AG08396 (cell line): ENCODE data around the gene SLC22A31.
"Not testable (repeated sequence)": the region's sequence is repeated elsewhere in the genome, so short reads cannot be mapped to it uniquely, and the experiment has no call there.

Experiments used
- DNase-seq: peaks from one replicate; pipeline ENCODE4 v3.0.0; 2012; ENCODE audit warnings: low spot score, mixed read lengths

Gene SLC22A31

DNA sequence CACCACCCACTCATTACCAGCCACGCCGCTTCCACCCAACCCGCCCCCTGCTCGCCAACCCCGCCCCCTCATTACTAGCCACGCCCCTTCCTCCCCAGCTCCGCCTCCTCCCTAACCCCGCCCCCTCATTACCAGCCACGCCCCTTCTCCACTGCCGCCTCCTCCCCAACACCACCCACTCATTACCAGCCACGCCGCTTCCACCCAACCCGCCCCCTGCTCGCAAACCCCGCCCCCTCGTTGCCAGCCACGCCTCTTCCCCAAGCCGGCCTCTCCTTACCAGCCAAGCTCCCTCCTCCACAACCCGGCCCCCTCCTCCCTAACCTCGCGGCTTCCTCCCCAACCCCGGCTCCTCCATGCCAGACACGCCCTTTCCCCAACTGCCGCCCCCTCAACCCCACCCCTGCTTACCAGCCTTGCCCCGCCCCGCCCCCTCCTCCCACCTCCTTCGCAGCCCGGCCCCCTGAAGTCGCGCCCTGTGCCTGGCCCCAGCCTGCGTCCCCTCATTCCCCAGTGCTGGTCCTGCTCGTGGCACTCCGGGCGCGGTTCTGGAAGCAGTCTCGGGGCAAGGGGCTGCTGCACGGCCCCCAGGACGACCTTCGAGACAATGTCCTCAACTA is 7.3 kb downstream of the SLC22A31 start:
- peak; percentile 92 for DNase-seq

DNA sequence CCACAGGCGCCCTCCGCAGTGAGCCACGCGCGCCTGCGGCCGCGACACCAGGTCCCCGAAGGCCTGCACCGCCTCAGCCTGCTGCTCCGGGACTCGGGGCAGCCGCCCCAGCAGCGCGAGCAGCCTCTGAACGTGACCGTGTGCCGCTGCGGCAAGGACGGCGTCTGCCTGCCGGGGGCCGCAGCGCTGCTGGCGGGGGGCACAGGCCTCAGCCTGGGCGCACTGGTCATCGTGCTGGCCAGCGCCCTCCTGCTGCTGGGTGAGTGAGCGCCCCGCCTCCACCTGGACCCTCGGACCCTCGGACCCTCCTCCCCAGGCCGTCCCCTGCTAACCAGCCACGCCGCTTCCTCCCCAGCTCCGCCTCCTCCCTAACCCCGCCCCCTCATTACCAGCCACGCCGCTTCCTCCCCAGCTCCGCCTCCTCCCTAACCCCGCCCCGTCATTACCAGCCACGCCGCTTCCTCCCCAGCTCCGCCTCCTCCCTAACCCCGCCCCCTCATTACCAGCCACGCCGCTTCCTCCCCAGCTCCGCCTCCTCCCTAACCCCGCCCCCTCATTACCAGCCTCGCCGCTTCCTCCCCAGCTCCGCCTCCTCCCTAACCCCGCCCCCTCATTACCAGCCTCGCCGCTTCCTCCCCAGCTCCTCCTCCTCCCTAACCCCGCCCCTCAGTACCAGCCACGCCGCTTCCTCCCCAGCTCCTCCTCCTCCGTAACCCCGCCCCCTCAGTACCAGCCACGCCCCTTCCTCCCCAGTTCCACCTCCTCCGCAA is 8.0 kb downstream of the SLC22A31 start:
- DNase-seq = peak; percentile 91

- no peak for DNase-seq
Observed at GRCh38 chr16:89191901-89192185, 8.5 kb downstream of the SLC22A31 start.

DNA sequence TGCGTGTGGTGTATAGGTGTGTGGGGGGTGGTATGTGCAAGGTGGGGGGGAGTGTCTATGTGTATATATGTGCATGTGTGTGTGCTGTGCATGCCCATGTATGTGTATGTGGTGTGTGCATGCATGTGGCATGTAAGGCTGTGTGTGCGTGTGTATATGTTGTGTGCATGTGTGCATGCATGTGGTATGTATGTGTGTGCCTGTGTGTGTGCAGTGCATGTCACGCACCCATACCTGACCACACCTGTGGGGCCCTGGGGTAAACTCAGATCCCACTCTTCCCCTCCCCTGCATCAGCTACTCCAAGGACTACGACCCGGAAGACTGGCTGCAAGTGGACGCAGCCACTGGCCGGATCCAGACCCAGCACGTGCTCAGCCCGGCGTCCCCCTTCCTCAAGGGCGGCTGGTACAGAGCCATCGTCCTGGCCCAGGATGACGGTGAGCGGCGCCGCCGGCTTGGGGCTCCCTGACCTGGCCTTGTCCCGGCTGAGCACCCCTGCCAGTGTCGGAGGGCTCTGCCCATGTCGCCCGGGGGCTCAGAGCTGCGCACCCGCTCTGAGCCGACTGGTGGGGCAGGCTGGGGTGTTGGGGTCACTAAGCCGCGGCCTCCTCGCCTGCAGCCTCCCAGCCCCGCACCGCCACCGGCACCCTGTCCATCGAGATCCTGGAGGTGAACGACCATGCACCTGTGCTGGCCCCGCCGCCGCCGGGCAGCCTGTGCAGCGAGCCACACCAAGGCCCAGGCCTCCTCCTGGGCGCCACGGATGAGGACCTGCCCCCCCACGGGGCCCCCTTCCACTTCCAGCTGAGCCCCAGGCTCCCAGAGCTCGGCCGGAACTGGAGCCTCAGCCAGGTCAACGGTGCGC is 9.1 kb downstream of the SLC22A31 start:
- DNase-seq = no peak

DNA sequence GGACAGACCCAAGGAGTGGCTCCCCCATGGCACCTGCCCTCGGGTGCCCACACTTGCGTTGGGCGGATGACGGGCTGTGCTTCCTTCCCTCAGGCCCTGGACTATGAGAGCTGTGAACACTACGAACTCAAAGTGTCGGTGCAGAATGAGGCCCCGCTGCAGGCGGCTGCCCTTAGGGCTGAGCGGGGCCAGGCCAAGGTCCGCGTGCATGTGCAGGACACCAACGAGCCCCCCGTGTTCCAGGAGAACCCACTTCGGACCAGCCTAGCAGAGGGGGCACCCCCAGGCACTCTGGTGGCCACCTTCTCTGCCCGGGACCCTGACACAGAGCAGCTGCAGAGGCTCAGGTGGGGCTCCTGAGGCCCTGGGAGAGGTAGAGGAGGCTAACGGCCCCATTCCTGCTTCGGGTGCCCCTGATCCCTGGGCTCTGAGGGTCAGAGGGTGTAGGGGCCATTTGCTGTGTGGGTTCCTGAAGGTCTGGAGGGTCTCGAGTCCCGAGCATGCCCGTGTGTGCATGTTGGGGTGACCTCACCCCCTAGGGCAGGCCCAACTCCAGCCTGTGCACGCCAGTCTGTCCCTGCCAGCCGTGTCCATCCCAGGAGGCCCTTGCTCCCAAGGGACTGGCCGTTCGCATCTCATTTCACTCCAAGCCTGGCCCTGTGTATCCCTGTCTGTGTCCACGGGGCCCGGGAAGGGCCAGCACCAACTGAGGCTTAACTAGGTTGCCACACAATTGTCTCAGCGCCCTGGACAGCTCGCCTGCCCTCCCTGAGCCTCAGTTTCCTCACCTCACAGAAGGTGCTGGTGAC is 10.0 kb downstream of the SLC22A31 start:
- DNase-seq = no peak

DNA sequence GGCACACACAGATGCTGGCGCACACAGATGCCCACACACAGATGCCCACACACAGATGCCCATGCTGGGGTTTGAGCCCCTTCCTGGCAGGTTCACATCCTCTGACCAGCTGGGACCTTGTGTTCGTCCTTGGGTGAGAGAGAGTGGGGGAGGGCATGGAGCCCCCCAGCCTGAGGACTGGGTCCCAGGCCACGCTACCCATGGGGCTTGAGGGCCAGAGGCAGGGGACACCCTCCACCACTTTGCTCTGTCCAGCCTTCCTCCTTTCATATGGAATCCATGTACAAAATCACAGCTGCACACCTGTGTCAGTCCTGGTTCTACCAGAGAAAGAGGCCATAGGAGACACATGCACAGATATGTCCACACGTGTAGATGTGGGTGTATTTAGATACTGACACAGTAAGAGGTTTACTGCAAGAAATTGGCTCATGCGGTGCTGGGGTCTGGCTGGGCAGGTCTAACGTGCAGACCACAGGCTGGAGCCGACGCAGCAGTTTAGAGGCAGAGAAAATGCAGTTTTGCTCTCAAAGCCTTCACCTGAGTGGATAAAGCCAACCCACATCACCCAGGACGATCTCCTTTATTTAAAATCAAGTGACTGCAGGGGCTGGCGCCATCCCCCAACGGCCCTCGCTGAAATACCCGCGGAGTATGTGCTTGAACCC is 10.8 kb downstream of the SLC22A31 start:
- no peak for DNase-seq

- DNase-seq = not testable (repeated sequence)
Observed at GRCh38 chr16:89188471-89189357, 11.6 kb downstream of the SLC22A31 start.

GRCh38 chr16:89187770-89188392 is 12.5 kb downstream of the SLC22A31 start:
- no peak for DNase-seq

DNA sequence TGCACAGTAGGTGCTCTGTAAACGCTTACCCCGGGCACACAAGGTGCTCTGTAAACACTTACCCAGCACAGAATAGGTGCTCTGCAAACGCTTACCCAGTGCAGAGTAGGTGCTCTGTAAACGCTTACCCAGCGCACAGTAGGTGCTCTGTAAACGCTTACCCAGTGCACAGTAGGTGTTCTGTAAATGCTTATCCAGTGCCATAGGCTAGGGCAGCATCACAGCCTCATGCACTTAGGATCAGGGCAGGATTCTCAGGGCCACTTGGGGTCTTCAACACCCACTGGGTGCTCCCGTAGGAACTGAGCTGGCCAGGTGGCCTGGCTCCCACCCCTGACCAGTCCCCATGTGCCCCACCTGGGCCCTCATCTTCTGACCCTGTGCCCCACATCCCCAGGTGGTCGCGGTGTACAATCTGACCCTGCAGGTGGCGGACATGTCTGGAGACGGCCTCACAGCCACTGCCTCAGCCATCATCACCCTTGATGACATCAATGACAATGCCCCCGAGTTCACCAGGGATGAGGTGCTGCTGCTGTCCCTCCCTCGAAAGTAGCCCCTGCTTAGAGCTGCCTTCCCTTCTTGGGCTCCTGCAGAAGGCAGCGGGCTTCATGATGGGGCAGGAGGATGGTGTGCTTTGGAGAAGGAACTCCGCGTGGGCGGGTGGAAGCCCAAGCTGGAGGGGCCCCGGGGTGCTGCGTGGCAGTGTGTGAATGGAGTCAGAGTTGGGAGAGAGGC is 13.1 kb downstream of the SLC22A31 start:
- DNase-seq = no peak

GRCh38 chr16:89186593-89187031 is 13.7 kb downstream of the SLC22A31 start:
- DNase-seq = not testable (repeated sequence)

DNA sequence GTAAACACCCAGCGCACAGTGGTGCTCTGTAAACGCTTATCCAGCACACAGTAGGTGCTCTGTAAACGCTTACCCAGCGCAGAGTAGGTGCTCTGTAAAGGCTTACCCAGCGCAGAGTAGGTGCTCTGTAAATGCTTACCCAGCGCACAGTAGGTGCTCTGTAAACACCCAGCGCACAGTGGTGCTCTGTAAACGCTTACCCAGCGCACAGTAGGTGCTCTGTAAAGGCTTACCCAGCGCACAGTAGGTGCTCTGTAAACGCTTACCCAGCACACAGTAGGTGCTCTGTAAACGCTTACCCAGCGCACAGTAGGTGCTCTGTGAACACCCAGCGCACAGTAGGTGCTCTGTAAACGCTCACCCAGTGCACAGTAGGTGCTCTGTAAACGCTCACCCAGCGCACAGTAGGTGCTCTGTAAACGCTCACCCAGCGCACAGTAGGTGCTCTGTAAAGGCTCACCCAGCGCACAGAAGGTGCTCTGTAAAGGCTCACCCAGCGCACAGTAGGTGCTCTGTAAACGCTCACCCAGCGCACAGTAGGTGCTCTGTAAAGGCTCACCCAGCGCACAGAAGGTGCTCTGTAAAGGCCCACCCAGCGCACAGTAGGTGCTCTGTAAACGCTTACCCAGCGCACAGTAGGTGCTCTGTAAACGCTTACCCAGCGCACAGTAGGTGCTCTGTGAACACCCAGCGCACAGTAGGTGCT is 14.3 kb downstream of the SLC22A31 start:
- DNase-seq = not testable (repeated sequence)

- DNase-seq = no peak
Observed at GRCh38 chr16:89184933-89185794, 15.2 kb downstream of the SLC22A31 start.

- DNase-seq = no peak
Observed at GRCh38 chr16:89184677-89184932, 15.7 kb downstream of the SLC22A31 start.

GRCh38 chr16:89183975-89184676 is 16.2 kb downstream of the SLC22A31 start:
- no peak for DNase-seq

DNA sequence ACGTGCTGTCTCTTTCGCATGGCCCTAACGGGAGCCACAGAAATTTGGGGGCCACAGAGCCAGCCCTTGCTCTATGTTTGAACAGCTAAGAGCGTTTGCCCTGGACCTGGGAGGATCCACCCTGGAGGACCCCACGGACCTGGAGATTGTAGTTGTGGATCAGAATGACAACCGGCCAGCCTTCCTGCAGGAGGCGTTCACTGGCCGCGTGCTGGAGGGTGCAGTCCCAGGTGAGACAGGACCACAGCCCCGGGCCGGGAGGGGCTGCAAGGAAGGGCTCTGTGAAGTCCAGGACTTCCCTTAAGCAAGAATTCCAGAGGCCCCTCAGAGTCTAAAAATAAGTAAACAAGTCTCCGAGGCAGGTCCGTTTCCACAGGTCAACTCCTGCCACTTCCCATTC is 16.9 kb downstream of the SLC22A31 start:
- DNase-seq = no peak

- DNase-seq = no peak
Observed at GRCh38 chr16:89179656-89180315, 20.6 kb downstream of the SLC22A31 start.

- DNase-seq = no peak
Observed at GRCh38 chr16:89179148-89179484, 21.2 kb downstream of the SLC22A31 start.
